OCI-LY7 (cell line): ENCODE data around the gene SLC17A9. TPM values are rescaled to one million over a fixed set of nuclear protein-coding genes. Genes with fewer than 3 reads are reported as not detected.

Experiments used
- BruUV-seq: library from RNA; stranded (reverse); fragments of 400-500 nt; replicated peaks from 2 replicates; lab custom pipeline; 2021; lab: Mats Ljungman, UMichigan
- CTCF ChIA-PET: fragments of 300-600 bp; sonication (Branson Sonifier 250); formaldehyde crosslinking; loops from one replicate; lab custom pipeline; 2022; ENCODE audit warnings: antibody characterized with exemption; ENCODE audit not compliant: unreplicated experiment; lab: Charles Lee
- POLR2A ChIA-PET: fragments of 300-600 bp; sonication (Branson Sonifier 250); formaldehyde crosslinking; loops from one replicate; lab custom pipeline; 2022; ENCODE audit warnings: antibody characterized with exemption; lab: Charles Lee
- DNase-seq: peaks from one replicate; pipeline ENCODE4 v3.0.0-alpha.2; 2015; ENCODE audit warnings: low spot score
- H2AFZ ChIP-seq: fragments of 200-600 bp; sonication (generic), shearing (Covaris generic); 2 replicates; pipeline ENCODE4 v1.6.1; 2014; ENCODE audit warnings: mild to moderate bottlenecking, antibody characterized with exemption, low read length, moderate library complexity
- H3K27ac ChIP-seq: fragments of 200-600 bp; sonication (generic); 2 replicates; pipeline ENCODE4 v1.5.1; 2014; ENCODE audit warnings: mixed run types, low read depth, mild to moderate bottlenecking, moderate library complexity, low read length, inconsistent platforms; ENCODE audit not compliant: poor library complexity, severe bottlenecking
- H3K36me3 ChIP-seq: fragments of 200-600 bp; sonication (generic); 2 replicates; pipeline ENCODE4 v1.6.1; 2014; ENCODE audit warnings: mild to moderate bottlenecking, antibody characterized with exemption, low read length, moderate library complexity, mixed read lengths; ENCODE audit not compliant: insufficient read depth
- H3K4me1 ChIP-seq: fragments of 200-600 bp; sonication (generic); 2 replicates; pipeline ENCODE4 v1.5.1; 2014; ENCODE audit warnings: mild to moderate bottlenecking, low read length; ENCODE audit not compliant: insufficient read depth, poor library complexity, severe bottlenecking
- H3K4me2 ChIP-seq: fragments of 200-600 bp; sonication (generic); 2 replicates; pipeline ENCODE4 v1.6.1; 2014; ENCODE audit warnings: mild to moderate bottlenecking, low read length
- H3K4me3 ChIP-seq: fragments of 200-600 bp; sonication (generic); 2 replicates; pipeline ENCODE4 v1.5.1; 2014; ENCODE audit warnings: mild to moderate bottlenecking, low read depth, low read length; ENCODE audit not compliant: poor library complexity, severe bottlenecking
- H3K79me2 ChIP-seq: fragments of 200-600 bp; sonication (generic); 2 replicates; pipeline ENCODE4 v1.6.1; 2016; ENCODE audit warnings: low read depth, mild to moderate bottlenecking, low read length, moderate library complexity, mixed read lengths; ENCODE audit not compliant: insufficient read depth
- H3K9me2 ChIP-seq: fragments of 200-600 bp; sonication (generic); 2 replicates; pipeline ENCODE4 v1.6.1; 2016; ENCODE audit warnings: mild to moderate bottlenecking, low read length, mixed read lengths; ENCODE audit not compliant: insufficient read depth
- H3K9me3 ChIP-seq: fragments of 200-600 bp; sonication (generic); 2 replicates; pipeline ENCODE4 v1.6.1; 2014; ENCODE audit warnings: mild to moderate bottlenecking, mixed run types, low read length, mixed read lengths
- H4K20me1 ChIP-seq: fragments of 200-600 bp; sonication (generic); 2 replicates; pipeline ENCODE4 v1.6.1; 2014; ENCODE audit warnings: mild to moderate bottlenecking, antibody characterized with exemption, low read length, moderate library complexity, mixed read lengths; ENCODE audit not compliant: insufficient read depth
- EZH2phosphoT487 ChIP-seq: fragments of 200-600 bp; sonication (generic); IDR thresholded peaks from 2 replicates; pipeline ENCODE4 v1.6.1; 2018; ENCODE audit warnings: low read depth, borderline replicate concordance, mild to moderate bottlenecking, mixed run types, antibody characterized with exemption, low read length, moderate library complexity, mixed read lengths
- intact Hi-C: fragments of 100-400 bp; cut with micrococcal nuclease; formaldehyde crosslinking; loops from one replicate; pipeline ENCODE4 v1.10.0; 2022; ENCODE audit not compliant: unreplicated experiment
- total RNA-seq, 2 experiments: library from RNA; depleted of rRNA in 1 of 2; stranded (reverse); fragments of >200 nt in 1 of 2; shearing (Covaris generic) in 1 of 2; gene quantifications; 2 replicates each; pipeline ENCODE4 v1.2.3, GENCODE V29; 2014 to 2022
- TF ChIP-seq, protein P1 (sequence below): fragments of 200-600 bp; sonication (generic); conservative IDR thresholded peaks from 2 replicates; pipeline ENCODE4 v1.5.1; 2014; ENCODE audit warnings: mild to moderate bottlenecking, antibody characterized with exemption, low read length, moderate library complexity, mixed read lengths

Gene SLC17A9
- total RNA-seq, 2 experiments from 2014 or later, result 2.0 to 8.1 TPM

DNA sequence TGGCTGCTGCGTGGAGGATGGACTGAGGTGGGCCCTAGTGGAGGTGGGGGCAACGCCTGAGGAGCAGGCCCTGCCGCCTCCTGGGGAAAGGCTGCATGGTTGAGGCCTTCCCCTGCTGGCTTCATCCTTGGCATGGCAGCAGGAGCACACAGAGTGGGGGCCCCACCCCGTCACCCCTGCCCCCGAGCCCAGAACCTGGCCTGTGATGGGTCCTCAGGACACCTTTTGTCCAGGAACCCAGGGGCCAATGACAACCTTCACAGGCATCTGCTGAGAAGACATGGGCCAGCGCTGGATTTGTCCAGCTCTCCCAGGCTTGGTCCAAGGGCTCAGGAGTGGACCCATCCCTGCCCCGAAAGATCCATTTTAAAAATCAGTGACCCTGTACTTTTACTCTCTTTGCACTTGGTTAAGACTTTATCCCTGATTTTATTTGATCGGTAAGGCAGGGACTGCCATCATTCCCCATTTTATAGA is 575 bp upstream of the SLC17A9 start:
- H3K9me2 ChIP-seq, result no peaks in the 10 kb centered on the region
- H3K4me2 ChIP-seq, result no peak overlapping the region; the same call in 1 of the 2 replicates
- ChIA-PET CTCF (no interaction called here), POLR2A (no interaction called here)
- DNase-seq, result no peak
- H3K79me2 ChIP-seq, result no peaks in the 10 kb centered on the region
- no TSS peak for BruUV-seq
- H3K36me3 ChIP-seq, result peaks cover 38% of the 10 kb centered on the region
- peaks cover 24% of the 10 kb centered on the region for H3K4me1 ChIP-seq
- TF ChIP-seq, protein P1, sequence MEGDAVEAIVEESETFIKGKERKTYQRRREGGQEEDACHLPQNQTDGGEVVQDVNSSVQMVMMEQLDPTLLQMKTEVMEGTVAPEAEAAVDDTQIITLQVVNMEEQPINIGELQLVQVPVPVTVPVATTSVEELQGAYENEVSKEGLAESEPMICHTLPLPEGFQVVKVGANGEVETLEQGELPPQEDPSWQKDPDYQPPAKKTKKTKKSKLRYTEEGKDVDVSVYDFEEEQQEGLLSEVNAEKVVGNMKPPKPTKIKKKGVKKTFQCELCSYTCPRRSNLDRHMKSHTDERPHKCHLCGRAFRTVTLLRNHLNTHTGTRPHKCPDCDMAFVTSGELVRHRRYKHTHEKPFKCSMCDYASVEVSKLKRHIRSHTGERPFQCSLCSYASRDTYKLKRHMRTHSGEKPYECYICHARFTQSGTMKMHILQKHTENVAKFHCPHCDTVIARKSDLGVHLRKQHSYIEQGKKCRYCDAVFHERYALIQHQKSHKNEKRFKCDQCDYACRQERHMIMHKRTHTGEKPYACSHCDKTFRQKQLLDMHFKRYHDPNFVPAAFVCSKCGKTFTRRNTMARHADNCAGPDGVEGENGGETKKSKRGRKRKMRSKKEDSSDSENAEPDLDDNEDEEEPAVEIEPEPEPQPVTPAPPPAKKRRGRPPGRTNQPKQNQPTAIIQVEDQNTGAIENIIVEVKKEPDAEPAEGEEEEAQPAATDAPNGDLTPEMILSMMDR, result no peak
- no peak for TF ChIP-seq EZH2phosphoT487
- H2AFZ ChIP-seq, result no peak overlapping the region
- no peak overlapping the region for H3K27ac ChIP-seq
- H4K20me1 ChIP-seq, result no peaks in the 10 kb centered on the region
- H3K9me3 ChIP-seq, result peaks cover 10% of the 10 kb centered on the region
- intact Hi-C loops, result loop anchor here (10.0 kb wide), 1 partner anchor 53 kb away; the partner anchor contains the start of gene BHLHE23
- H3K4me3 ChIP-seq, result no peak overlapping the region

DNA sequence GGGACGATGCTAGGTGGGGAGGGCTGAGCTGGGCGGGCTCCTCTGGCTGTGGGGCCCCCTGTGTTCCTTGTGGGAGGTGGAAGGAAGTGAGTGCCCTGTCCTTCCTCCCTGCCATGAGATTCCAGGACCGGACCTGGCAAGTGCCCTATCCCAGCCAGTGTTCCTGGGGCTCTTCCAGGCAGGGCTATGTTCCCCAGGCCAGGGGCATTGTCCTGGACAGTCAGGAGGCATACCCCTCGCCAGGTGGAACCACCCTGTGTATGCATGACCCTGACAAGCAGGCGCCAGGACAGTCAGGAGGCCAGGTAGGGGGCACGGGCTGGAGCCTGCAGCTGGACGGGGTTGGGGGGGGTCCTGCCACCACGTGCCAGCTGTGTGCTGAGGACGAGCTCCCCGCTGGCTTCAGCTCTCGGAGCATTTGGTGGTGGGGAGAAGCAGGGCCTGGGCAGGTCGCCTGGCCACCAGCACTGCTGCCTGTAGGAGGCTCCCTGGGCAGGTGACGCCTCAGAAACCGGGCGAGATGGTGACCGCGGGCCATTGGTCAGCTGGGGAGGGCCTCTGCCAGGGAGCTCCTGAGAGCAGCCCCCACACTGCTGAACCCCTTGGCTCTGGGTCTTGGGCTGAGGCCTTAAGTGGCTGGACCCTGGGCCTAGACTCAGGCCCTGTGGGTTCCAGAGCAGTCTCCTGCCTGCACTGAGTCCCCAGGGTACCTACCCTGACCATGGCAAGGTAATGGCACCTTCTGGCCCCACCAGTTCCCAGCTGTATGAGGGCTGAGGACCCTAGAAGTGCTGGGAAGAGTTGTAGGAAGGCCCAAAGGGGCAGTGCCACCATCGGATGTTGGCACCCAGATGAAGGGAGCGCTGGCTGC is 694 bp downstream of the SLC17A9 start:
- peak overlapping the region; percentile 58 for H2AFZ ChIP-seq
- CTCF ChIA-PET, result no interaction called here

More for the DNA sequence above, 694 bp downstream of the SLC17A9 start:
- POLR2A ChIA-PET, result interaction anchor here (0.7 to 1.5 kb wide), 7 partner anchors 14 to 343 kb away, joined by 3 to 6 read pairs (median 4); partner anchors contain the start of gene DIDO1
- Histone ChIP-seq H3K4me3 (peak overlapping the region; percentile 44), H3K9me3 (peaks cover 10% of the 10 kb centered on the region), H3K27ac (peak overlapping the region; percentile 89), H3K36me3 (peaks cover 25% of the 10 kb centered on the region), H3K9me2 (no peaks in the 10 kb centered on the region), H3K79me2 (no peaks in the 10 kb centered on the region), H3K4me1 (peaks cover 24% of the 10 kb centered on the region), H4K20me1 (no peaks in the 10 kb centered on the region), H3K4me2 (peak overlapping the region; percentile 72)
- TF ChIP-seq, protein P1, result no peak
- no peak for TF ChIP-seq EZH2phosphoT487
- intact Hi-C loops, result loop anchor here (10.0 kb wide), 1 partner anchor 52 kb away; the partner anchor contains the start of gene BHLHE23
- DNase-seq, result no peak
- no TSS peak for BruUV-seq
